Endodermal cell (in vitro differentiated cells): Measurements from ENCODE around the gene NUDT22. TPM values are rescaled to one million over a fixed set of nuclear protein-coding genes. Genes with fewer than 3 reads are reported as not detected.
A peak's percentile ranks its signal among the peaks of the same experiment; 100 is the strongest.

Source experiments
- DNase-seq: peaks from one replicate; pipeline ENCODE4 v3.0.0-alpha.2; 2017
- H3K27ac ChIP-seq: 2 replicates; pipeline ENCODE4 v1.5.1; 2013; ENCODE audit warnings: mild to moderate bottlenecking, low read depth, low read length, moderate library complexity
- H3K27me3 ChIP-seq: 2 replicates; pipeline ENCODE4 v1.6.1; 2013; ENCODE audit warnings: mild to moderate bottlenecking, low read length, moderate library complexity; ENCODE audit not compliant: insufficient read depth, control insufficient read depth, poor library complexity, severe bottlenecking
- H3K36me3 ChIP-seq: 2 replicates; pipeline ENCODE4 v1.7.0; 2013; ENCODE audit warnings: mild to moderate bottlenecking, low read length, moderate library complexity; ENCODE audit not compliant: control insufficient read depth, insufficient read depth
- H3K4me1 ChIP-seq: one replicate; pipeline ENCODE4 v1.7.0; 2013; ENCODE audit warnings: low read length; ENCODE audit not compliant: control insufficient read depth, insufficient read depth
- H3K4me3 ChIP-seq: 2 replicates; pipeline ENCODE4 v1.5.1; 2013; ENCODE audit warnings: mild to moderate bottlenecking, low read length, moderate library complexity
- H3K9ac ChIP-seq: 2 replicates; pipeline ENCODE4 v1.6.1; 2013; ENCODE audit warnings: mild to moderate bottlenecking, low read length, moderate library complexity; ENCODE audit not compliant: poor library complexity, severe bottlenecking; ENCODE audit errors: extremely low read depth
- H3K9me3 ChIP-seq: 2 replicates; pipeline ENCODE4 v1.6.1; 2013; ENCODE audit warnings: mild to moderate bottlenecking, low read length, moderate library complexity; ENCODE audit not compliant: control insufficient read depth
- H3K27ac Mint-ChIP-seq: 2 replicates; pipeline ENCODE4 v1.8.0; 2020; ENCODE audit warnings: mixed read lengths
- H3K27me3 Mint-ChIP-seq: 2 replicates; pipeline ENCODE4 v1.8.0; 2021; ENCODE audit warnings: mild to moderate bottlenecking, mixed read lengths; ENCODE audit not compliant: insufficient read depth
- H3K36me3 Mint-ChIP-seq: 2 replicates; pipeline ENCODE4 v1.8.0; 2020; ENCODE audit warnings: low read depth, mixed read lengths
- H3K4me1 Mint-ChIP-seq: 2 replicates; pipeline ENCODE4 v1.8.0; 2020; ENCODE audit warnings: mixed read lengths
- H3K4me3 Mint-ChIP-seq: 2 replicates; pipeline ENCODE4 v1.8.0; 2020; ENCODE audit warnings: mild to moderate bottlenecking, moderate library complexity, mixed read lengths
- H3K9me3 Mint-ChIP-seq: 2 replicates; pipeline ENCODE4 v1.8.0; 2020; ENCODE audit warnings: mild to moderate bottlenecking, mixed read lengths
- WGBS, 2 experiments: methylation state at CpG; one replicate each; pipeline versions ENCODE4 v1.1.5 to v1.1.7; 2013; ENCODE audit warnings: missing lambda C conversion rate in 2 of 2, mixed read lengths in 1 of 2; ENCODE audit not compliant: insufficient coverage in 1 of 2, insufficient read length in 1 of 2; 5-methylcytosine and 5-hydroxymethylcytosine counted together
- total RNA-seq, 2 donors: library from RNA; stranded (reverse); fragmentation: NEBNext Ultra II Directional in 1 of 2; extraction: Animal tissue kit (Norgen Biotek cat#: 25700) in 1 of 2; gene quantifications; 2 replicates in 1 of 2; 3 replicates in 1 of 2; pipeline ENCODE4 v1.2.1, GENCODE V29; 2021
- TF ChIP-seq, protein P1 (sequence below): fragments of 200-600 bp; sonication (generic); conservative IDR thresholded peaks from 2 replicates; pipeline ENCODE4 v1.5.0; 2021; ENCODE audit warnings: antibody characterized with exemption, mild to moderate bottlenecking

The NUDT22 gene
- total RNA-seq, 2 donors from 2014 or later, result 54.4 to 55.9 TPM

DNA sequence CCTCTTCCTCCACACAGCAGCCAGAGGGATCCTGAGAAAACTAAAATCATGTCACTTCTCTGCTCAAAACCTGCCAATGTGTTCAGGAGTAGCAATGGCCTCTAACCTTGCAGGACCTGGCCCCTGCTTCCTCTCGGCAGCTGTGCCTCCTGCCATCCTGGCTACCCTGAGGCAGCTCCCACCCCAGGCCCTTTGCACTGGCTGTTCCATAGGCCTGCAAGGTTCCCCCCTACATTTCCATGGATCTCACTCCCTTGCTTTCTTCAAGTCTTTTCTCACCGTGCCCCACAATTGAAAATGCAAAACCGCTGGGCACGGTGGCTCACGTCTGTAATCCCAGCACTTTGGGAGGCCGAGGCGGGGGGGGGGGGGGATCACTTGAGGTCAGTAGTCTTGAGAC is 42.2 kb upstream of the NUDT22 start:
- WGBS, 2 experiments, result 85 to 93% methylated on average over 7 of the region's 7 CpGs

DNA sequence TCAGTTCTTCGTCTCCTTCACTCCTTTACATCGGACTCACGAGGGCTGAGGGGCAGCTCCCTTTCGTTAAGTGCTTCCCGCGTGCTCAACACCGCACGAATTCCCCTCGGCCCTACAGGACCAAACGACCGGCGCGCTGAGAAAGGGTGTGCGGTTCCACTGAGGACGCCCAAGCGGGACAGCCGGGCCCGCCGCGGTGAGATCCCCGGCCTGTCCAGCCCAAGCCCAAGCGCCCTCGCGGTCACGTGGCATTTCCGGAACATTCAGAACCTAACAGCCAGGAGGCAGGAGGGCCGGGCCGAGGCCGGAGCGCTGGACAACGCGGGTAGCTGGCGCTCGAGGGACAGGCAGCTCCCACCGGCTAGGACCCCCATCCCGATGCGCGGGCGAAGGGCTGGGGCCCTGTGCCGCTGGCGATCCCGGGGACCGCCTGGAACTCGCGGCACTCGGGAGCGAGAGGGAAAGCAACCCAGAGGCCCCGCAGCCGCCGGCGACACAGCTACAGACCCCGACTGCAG is 40.8 kb upstream of the NUDT22 start:
- H3K4me3 Mint-ChIP-seq, result no peak overlapping the region
- Histone ChIP-seq H3K4me1 (peaks cover 6% of the 10 kb centered on the region), H3K9me3 (no peaks in the 10 kb centered on the region), H3K27ac (peak overlapping the region; percentile 92), H3K4me3 (peak overlapping the region; percentile 92), H3K9ac (peak overlapping the region; percentile 81), H3K27me3 (no peaks in the 10 kb centered on the region), H3K36me3 (peaks cover 16% of the 10 kb centered on the region)
- TF ChIP-seq, protein P1, sequence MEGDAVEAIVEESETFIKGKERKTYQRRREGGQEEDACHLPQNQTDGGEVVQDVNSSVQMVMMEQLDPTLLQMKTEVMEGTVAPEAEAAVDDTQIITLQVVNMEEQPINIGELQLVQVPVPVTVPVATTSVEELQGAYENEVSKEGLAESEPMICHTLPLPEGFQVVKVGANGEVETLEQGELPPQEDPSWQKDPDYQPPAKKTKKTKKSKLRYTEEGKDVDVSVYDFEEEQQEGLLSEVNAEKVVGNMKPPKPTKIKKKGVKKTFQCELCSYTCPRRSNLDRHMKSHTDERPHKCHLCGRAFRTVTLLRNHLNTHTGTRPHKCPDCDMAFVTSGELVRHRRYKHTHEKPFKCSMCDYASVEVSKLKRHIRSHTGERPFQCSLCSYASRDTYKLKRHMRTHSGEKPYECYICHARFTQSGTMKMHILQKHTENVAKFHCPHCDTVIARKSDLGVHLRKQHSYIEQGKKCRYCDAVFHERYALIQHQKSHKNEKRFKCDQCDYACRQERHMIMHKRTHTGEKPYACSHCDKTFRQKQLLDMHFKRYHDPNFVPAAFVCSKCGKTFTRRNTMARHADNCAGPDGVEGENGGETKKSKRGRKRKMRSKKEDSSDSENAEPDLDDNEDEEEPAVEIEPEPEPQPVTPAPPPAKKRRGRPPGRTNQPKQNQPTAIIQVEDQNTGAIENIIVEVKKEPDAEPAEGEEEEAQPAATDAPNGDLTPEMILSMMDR, result peak; percentile 61
- H3K9me3 Mint-ChIP-seq, result no peaks in the 10 kb centered on the region
- peak overlapping the region; percentile 99 for H3K27ac Mint-ChIP-seq
- peaks cover 12% of the 10 kb centered on the region for H3K36me3 Mint-ChIP-seq
- 0 to 1% methylated on average over 31 to 52 of the region's 52 CpGs for WGBS, 2 experiments
- no peaks in the 10 kb centered on the region for H3K27me3 Mint-ChIP-seq
- no peak for DNase-seq
- peaks cover 10% of the 10 kb centered on the region for H3K4me1 Mint-ChIP-seq

More for the DNA sequence above, 42.2 kb upstream of the NUDT22 start:
- Histone ChIP-seq H3K27ac (no peak overlapping the region), H3K27me3 (no peaks in the 10 kb centered on the region), H3K9me3 (no peaks in the 10 kb centered on the region), H3K36me3 (peaks cover 9% of the 10 kb centered on the region), H3K4me1 (peaks cover 6% of the 10 kb centered on the region), H3K9ac (no peak overlapping the region), H3K4me3 (peak overlapping the region; percentile 92)
- Mint-ChIP-seq H3K27ac (no peak overlapping the region), H3K36me3 (peaks cover 8% of the 10 kb centered on the region), H3K4me1 (peaks cover 10% of the 10 kb centered on the region), H3K9me3 (no peaks in the 10 kb centered on the region), H3K27me3 (no peaks in the 10 kb centered on the region), H3K4me3 (no peak overlapping the region)
- no peak for DNase-seq
- TF ChIP-seq, protein P1, result no peak

DNA sequence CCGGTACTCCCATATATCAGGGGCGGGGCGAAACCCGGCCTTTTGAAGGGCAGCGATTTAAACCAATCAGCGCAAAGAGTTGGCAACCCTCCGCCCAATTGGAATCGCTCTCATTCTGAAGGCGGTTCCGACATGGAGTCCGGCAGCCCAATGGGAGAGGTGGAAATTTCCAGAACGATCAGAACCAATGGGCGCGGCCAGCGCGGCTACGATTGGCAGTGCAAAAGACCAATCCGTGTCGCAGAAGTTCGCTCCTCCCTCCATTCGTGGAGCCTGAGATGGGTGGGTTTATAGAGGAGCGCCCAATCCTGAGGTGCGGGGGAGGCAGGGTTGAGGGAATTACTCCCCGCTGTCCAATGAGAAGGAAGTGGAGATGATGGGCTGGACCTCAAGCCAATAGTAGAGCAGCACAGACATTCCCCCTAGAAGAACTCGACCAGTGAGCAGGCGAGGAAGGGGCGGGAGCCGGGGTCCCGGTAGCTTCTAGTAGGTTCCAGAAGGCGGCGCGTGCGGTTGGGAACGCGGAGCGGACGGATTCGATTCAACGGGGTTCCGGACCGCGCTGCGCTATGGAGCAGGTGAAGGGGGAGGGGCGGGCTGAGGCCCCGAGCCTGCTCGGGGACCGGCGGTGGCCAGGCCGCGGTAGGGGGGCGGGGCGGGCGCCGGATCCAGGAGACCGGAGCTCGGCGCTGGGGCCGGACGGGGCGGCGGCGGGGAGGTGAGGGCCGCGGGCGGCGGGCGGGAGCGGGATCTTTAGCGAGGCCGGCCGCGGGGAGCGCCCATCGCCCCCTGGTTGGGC is 40.2 kb upstream of the NUDT22 start, which contains the start of gene STIP1:
Gene STIP1 (plus strand): TSS at position 479 of the 799 bp plus-strand sequence. CDS start 91 bp downstream, at position 570.
- Histone ChIP-seq H3K36me3 (peaks cover 23% of the 10 kb centered on the region), H3K27ac (peak within 1 kb of the TSS; percentile 92), H3K4me3 (peak within 1 kb of the TSS; percentile 92), H3K27me3 (no peaks in the 10 kb centered on the region), H3K9ac (peak within 1 kb of the TSS; percentile 81), H3K4me1 (peaks cover 6% of the 10 kb centered on the region), H3K9me3 (no peaks in the 10 kb centered on the region)
- TF ChIP-seq, protein P1, result peak; percentile 52
- no peak within 1 kb of the TSS for H3K4me3 Mint-ChIP-seq
- no peaks in the 10 kb centered on the region for H3K9me3 Mint-ChIP-seq
- peaks cover 10% of the 10 kb centered on the region for H3K4me1 Mint-ChIP-seq
- peak within 1 kb of the TSS; percentile 99 for H3K27ac Mint-ChIP-seq
- peaks cover 16% of the 10 kb centered on the region for H3K36me3 Mint-ChIP-seq
- 0 to 1% methylated on average over 30 to 74 of the region's 74 CpGs for WGBS, 2 experiments
- H3K27me3 Mint-ChIP-seq, result no peaks in the 10 kb centered on the region
- DNase-seq, result peak; percentile 100
